ENCODE data around the gene DACH1. TPM values are rescaled to one million over a fixed set of nuclear protein-coding genes. Genes with fewer than 3 reads are reported as not detected.

The DACH1 gene
- total RNA-seq, 1 donor from 2014 or later = 39.5 TPM

- no peak overlapping the region for H3K27ac Mint-ChIP-seq
- H3K9me3 Mint-ChIP-seq = no peaks in the 10 kb centered on the region
- DNase-seq (ENCODE audit: extremely low spot score, unreplicated experiment) = no peak
- peaks cover 4% of the 10 kb centered on the region for H3K36me3 Mint-ChIP-seq
- H3K4me3 Mint-ChIP-seq = no peak overlapping the region
- TF ChIP-seq CTCF (conservative IDR thresholded peaks at IDR 0.05) = no peak
- H3K27me3 Mint-ChIP-seq = no peaks in the 10 kb centered on the region
- H3K4me1 Mint-ChIP-seq (ENCODE audit: unreplicated experiment) = no peaks in the 10 kb centered on the region
Observed at GRCh38 chr13:71524245-71524612, 342.8 kb downstream of the DACH1 start.

- Mint-ChIP-seq H3K36me3 (peaks cover 4% of the 10 kb centered on the region), H3K4me1 (ENCODE audit: unreplicated experiment) (no peaks in the 10 kb centered on the region), H3K27me3 (no peaks in the 10 kb centered on the region), H3K4me3 (no peak overlapping the region), H3K9me3 (no peaks in the 10 kb centered on the region), H3K27ac (no peak overlapping the region)
- DNase-seq (ENCODE audit: extremely low spot score, unreplicated experiment) = no peak
- no peak for TF ChIP-seq CTCF (conservative IDR thresholded peaks at IDR 0.05)
Observed at GRCh38 chr13:71522941-71523526, 344.0 kb downstream of the DACH1 start.

- no peak overlapping the region for H3K4me3 Mint-ChIP-seq
- no peak for TF ChIP-seq CTCF (conservative IDR thresholded peaks at IDR 0.05)
- H3K27me3 Mint-ChIP-seq = no peaks in the 10 kb centered on the region
- H3K36me3 Mint-ChIP-seq = no peaks in the 10 kb centered on the region
- no peaks in the 10 kb centered on the region for H3K4me1 Mint-ChIP-seq (ENCODE audit: unreplicated experiment)
- DNase-seq (ENCODE audit: extremely low spot score, unreplicated experiment) = no peak
- no peak overlapping the region for H3K27ac Mint-ChIP-seq
- H3K9me3 Mint-ChIP-seq = no peaks in the 10 kb centered on the region
Observed at GRCh38 chr13:71517004-71517403, 350.0 kb downstream of the DACH1 start.

GRCh38 chr13:71516521-71516920, 350.5 kb downstream of the DACH1 start:
- H3K4me3 Mint-ChIP-seq = no peak overlapping the region
- H3K36me3 Mint-ChIP-seq = peaks cover 3% of the 10 kb centered on the region
- TF ChIP-seq CTCF (conservative IDR thresholded peaks at IDR 0.05) = no peak
- H3K9me3 Mint-ChIP-seq = no peaks in the 10 kb centered on the region
- no peaks in the 10 kb centered on the region for H3K27me3 Mint-ChIP-seq
- DNase-seq (ENCODE audit: extremely low spot score, unreplicated experiment) = no peak
- no peaks in the 10 kb centered on the region for H3K4me1 Mint-ChIP-seq (ENCODE audit: unreplicated experiment)
- no peak overlapping the region for H3K27ac Mint-ChIP-seq

- Mint-ChIP-seq H3K4me1 (ENCODE audit: unreplicated experiment) (no peaks in the 10 kb centered on the region), H3K27ac (no peak overlapping the region), H3K9me3 (no peaks in the 10 kb centered on the region), H3K27me3 (no peaks in the 10 kb centered on the region), H3K4me3 (no peak overlapping the region), H3K36me3 (peaks cover 9% of the 10 kb centered on the region)
- DNase-seq (ENCODE audit: extremely low spot score, unreplicated experiment) = no peak
- no peak for TF ChIP-seq CTCF (conservative IDR thresholded peaks at IDR 0.05)
Observed at GRCh38 chr13:71515744-71516038, 351.3 kb downstream of the DACH1 start.

Data from type B pancreatic cell (in vitro differentiated cells).